GM19351 (cell line): Measurements from ENCODE around the gene RNF208.
"Not testable (repeated sequence)": the region's sequence is repeated elsewhere in the genome, so short reads cannot be mapped to it uniquely, and the experiment has no call there.

Experiments
- ATAC-seq: cut with Tn5 transposase; IDR thresholded peaks from one replicate; pipeline ENCODE4 v1.9.1; 2021; ENCODE audit warnings: mild to moderate bottlenecking, moderate library complexity; ENCODE audit not compliant: unreplicated experiment

The RNF208 gene, protein sequence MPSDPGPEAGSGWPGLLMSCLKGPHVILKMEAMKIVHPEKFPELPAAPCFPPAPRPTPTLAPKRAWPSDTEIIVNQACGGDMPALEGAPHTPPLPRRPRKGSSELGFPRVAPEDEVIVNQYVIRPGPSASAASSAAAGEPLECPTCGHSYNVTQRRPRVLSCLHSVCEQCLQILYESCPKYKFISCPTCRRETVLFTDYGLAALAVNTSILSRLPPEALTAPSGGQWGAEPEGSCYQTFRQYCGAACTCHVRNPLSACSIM

DNA sequence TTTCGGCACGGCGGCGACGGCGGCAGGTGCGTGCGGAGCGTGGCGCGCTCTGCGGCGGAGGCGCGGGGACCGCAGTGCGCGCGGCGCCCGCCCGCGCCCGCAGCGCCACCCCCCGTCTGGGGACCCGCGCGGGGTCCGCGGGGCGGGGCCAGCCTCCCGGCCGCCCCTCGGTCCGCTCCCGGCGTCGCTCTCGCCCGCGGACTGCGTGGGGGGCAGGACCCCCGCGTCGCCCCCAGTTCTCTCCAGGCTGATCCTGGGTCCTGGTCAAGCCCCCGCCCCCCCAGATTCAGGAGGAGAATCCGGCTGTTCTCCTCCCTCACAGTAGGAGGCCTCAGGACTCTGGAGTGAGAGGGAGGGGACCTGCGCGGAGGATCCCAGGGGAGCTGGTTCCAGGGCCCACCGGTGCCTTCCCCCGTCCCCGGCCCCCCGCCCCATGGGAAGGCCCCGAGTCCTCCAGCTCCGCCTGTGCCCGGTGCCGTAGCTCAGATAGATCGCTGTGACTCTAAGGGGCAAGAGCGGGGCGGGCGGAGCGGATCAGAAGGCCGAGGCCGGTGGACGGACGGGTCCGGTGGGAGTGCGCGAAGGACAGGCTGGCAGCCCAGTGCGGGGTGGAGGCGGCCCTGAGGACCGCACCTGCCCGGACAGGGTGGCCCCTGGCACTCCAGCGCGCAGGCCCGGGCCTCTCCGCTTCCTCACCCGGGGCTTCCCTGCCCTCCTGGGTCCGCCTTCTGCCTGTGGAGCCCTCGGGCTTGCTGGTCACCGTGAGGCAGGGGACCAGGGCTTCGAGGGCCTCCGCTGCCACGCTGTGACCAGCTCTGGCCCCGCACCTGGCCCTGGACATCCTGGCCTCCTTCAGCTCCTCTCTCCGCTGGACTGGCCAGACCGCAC, at the start of gene RNF208:
TSS of gene RNF208 (minus strand) at position 51 of the 888 bp plus-strand sequence. CDS start 1,028 bp downstream, outside the sequence.
- ATAC-seq: no peak

DNA sequence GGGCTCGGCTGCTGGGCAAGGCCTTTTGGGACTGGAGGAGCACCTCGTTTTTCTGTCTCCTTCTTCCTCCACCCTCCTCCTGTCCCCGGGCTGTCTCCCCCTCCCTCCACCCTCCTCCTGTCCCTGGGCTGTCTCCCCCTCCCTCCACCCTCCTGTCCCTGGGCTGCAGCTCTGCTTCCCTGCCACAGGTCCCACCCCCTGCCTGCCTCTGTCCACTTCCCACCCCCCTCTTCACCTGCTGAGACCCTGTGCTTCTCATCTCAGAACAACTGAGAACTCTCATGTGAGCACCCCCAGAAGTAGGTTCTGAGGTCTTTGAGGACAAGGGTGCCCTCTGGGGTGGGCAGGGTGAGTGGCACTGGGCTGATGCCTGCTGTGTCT, 49.6 kb upstream of the RNF208 start:
- no peak for ATAC-seq

- ATAC-seq: no peak
Observed at GRCh38 chr9:137270929-137271695, 49.1 kb upstream of the RNF208 start.

DNA sequence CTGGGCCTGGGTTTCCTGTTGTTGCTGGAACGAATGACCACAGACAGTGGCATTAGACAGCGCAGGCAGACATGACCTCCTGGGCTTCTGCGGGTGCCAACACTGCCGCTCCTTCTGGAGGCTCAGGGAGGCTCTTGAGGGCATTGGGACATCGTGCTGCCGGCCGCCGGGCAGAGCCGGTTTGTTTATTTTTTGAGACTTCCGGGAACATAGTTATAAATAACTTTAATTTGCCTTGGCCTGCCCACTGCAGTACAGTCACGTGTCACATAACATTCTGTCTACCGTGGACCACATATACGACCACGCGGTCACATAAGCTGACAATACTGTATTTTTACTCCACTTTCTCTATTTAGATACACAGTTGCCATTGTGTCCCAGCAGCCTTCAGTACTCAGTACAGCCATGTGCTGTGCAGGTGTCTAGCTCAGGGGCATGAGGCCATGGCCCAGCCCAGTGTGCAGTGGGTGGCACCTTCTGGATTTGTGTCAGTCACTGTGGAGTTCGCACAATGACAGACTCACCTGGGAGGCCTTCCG, 47.3 kb upstream of the RNF208 start:
- no peak for ATAC-seq

DNA sequence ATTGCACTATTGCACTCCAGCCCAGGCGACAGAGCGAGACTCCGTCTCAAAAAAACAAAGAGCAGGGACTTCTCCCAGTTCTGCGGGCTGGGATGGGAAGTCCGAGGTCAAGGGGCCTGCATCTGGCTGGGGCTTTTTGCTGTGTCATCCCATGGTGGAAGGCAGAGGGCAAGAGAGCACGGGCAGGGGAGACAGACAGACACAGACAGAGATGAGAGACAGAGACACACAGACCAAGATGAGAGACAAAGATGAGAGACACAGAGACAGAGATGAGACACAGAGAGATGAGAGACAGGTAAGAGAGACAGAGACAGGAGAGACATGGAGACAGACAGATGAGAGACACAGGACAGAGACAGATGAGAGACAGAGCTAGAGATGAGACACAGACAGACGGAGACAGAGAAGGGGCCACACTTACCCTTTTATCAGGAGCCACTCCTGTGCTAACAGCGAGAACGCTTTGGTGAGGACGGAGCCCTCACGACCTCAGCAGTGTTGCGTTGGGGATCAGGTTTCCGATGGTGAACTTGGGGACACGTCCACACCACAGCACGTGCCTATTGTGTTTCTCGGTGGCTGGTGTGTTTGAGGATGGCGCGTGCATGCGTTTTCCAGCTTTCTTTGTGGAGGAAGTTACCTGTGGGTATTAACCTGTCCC, 46.6 kb upstream of the RNF208 start:
- no peak for ATAC-seq

GRCh38 chr9:137267933-137268355, 45.9 kb upstream of the RNF208 start:
- no peak for ATAC-seq

DNA sequence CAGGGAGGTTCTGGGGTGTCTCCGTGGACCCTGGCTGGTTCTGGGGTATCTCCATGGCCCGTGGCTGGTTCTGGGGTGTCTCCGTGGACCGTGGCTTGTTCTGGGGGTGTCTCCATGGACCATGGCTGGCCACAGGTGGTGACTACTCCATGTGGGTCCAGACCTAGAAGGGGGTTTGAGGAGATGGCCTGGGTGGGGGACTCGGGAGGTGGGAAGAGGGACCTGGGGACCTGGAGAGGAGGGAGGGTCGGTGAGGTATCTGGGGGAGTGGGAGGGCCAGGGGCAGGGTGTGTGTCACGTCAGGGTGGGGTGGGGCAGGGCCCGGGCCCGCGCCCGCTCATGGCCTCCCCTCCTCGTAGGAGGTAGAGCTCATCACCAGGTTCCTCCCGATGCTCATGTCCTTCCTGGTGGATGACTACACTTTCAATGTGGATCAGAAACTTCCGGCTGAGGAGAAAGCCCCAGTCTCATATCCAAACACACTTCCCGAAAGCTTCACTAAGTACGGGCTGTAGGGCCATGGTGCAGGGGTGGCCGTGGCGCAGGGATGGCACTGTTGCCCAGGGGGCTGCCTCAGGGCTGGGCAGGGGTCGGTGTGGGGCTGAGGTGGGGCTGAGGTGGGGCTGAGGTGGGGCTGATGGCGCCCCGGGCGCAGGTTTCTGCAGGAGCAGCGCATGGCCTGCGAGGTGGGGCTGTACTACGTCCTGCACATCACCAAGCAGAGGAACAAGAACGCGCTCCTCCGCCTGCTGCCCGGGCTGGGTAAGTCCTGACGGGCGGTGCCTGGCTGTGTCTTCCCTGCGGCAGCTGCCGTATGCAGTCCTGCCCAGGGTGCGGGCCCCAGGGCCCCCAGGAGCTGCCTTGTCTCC, 44.8 kb upstream of the RNF208 start:
- no peak for ATAC-seq

DNA sequence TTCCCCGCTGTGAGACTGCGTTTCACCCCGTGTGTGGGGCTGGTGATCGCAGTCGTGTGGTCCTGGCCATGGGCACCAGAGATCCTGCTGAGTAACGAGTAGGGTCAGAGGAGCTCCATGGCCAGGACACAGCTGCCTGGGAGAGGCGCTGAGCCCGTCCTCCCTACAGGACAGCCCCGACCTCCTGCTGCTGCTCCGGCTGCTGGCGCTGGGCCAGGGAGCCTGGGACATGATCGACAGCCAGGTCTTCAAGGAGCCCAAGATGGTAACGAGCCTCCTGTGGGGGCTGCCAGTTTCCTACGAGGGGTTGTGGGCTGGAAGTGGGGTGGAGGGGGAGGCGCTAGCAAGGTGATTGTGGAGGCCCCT, 44.1 kb upstream of the RNF208 start:
- ATAC-seq: no peak

GRCh38 chr9:137265496-137266161, 43.6 kb upstream of the RNF208 start:
- no peak for ATAC-seq

- ATAC-seq: no peak
Observed at GRCh38 chr9:137264067-137264466, 42.0 kb upstream of the RNF208 start.

DNA sequence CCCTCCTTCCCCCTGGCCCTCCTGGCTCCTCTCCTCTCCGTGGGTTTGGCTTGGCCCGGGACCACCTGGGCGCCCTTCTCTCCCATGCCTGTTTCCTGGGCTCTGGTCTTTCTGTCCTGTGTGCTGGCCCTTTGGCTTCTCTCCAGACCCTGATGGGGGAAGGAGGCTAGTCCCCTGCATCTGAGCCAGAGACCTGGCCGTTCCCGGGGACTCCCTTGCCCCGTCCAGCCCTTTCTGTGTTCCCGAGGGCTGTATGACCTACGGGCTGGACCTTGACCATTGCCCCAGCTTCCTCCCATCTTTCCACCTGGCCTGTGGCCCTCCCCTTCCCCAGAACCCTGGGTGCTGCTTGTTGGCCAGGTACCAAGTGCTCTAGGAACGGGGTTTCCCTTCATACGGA, 41.5 kb upstream of the RNF208 start:
- no peak for ATAC-seq

DNA sequence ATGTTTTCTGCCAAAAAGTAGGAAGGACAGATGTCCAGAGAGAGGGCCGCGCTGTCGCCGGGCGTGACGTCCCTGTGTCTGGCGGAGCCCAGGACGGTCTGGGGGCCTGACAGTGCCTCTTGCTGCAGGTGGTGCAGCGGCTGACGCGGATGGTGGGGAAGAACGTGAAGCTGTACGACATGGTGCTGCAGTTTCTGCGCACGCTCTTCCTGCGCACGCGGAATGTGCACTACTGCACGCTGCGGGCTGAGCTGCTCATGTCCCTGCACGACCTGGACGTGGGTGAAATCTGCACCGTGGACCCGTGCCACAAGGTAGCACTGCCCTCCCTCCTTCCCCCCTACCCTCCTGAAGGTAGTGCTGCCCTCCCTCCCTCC, 40.9 kb upstream of the RNF208 start:
- ATAC-seq: no peak

DNA sequence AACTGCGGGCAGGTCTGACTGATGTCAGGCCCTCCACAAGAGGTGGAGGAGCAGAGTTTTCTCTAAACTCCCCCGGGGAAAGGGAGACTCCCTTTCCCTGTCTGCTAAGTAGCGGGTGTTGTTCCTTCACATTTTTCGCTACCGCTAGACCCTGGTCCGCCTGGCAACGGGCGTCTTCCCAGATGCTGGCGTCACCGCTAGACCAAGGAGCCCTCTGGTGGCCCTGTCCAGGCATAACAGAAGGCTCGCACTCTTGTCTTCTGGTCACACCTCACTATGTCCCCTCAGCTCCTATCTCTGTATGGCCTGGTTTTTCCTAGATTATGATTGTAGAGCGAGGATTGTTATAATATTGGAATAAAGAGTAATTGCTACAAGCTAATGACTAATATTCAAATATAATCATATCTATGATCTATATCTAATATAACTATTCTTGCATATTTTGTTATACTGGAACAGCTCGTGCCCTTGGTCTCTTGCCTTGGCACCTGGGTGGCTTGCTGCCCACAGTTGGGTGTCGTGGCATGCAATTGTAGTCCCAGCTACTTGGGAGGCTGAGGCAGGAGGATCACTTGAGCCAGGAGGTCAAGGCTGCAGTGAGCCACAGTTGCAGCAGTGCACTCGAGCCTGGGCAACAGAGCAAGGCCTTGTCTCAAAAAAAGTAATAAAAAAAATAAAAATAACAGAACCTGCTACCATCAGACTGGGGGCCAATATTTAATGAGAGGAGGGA, 40.3 kb upstream of the RNF208 start:
- ATAC-seq: not testable (repeated sequence)

GRCh38 chr9:137256856-137257255, 34.8 kb upstream of the RNF208 start:
- no peak for ATAC-seq

DNA sequence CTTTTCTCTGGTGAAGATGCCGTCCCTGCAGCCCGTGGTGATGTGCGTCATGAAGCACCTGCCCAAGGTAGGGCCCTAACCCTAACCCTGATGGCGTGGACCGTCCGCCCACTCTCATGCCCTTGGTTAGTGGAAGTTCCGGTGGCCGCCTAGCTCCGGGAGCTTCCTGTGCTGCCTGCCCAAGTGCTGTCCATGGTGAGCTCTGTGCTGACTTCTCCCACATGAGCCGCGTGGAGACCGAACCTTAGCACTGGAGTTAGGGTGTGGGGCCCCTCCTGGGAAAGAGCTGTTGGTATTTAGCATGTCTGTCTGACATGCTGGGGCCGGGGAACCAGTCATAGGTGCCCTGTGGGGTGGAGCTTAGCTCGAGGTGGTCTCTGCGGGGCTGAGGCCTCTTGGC, 34.3 kb upstream of the RNF208 start:
- no peak for ATAC-seq

GRCh38 chr9:137255448-137256114, 33.5 kb upstream of the RNF208 start:
- peak; percentile 32 for ATAC-seq

GRCh38 chr9:137254624-137255447, 32.8 kb upstream of the RNF208 start, which contains the start of gene NELFB:
Gene NELFB, plus strand, starts transcription at chr9:137255327.
- peak; percentile 77 for ATAC-seq
